ENCODE results near the gene GLIS1. TPM values are rescaled to one million over a fixed set of nuclear protein-coding genes. Genes with fewer than 3 reads are reported as not detected.

GLIS1 gene
- total RNA-seq, 1 experiment from 2014 or later: 0.39 TPM

- POLR2A ChIA-PET: no interaction called here
Measured at GRCh38 chr1:53729456-53730223, 9.3 kb downstream of the GLIS1 start.

More at GRCh38 chr1:53729456-53730223, 9.3 kb downstream of the GLIS1 start:
- DNase-seq (ENCODE audit: low read depth, low spot score) (no peak), ATAC-seq (no peak)
- H3K9me3 ChIP-seq (ENCODE audit: control insufficient read depth in 1 of 2, insufficient read depth in 1 of 2, low read depth in 1 of 2, low read length in 2 of 2): no peaks in the 10 kb centered on the region
- CTCF ChIA-PET: no interaction called here
- no peaks in the 10 kb centered on the region for H3K79me2 ChIP-seq (ENCODE audit: insufficient read depth, low read length)
- H3K4me3 ChIP-seq (replicated peaks in 1 of 2; ENCODE audit: low read depth in 1 of 2, low read length in 2 of 2): no peak overlapping the region
- H3K4me2 ChIP-seq (ENCODE audit: low read length): no peak overlapping the region
- no peaks in the 10 kb centered on the region for H4K20me1 ChIP-seq (ENCODE audit: insufficient read depth)
- no peaks in the 10 kb centered on the region for H3K36me3 ChIP-seq (ENCODE audit: control insufficient read depth in 1 of 2, insufficient read depth in 2 of 2, low read length in 2 of 2)
- BruUV-seq (replicated peaks): no TSS peak
- H3K4me1 ChIP-seq (ENCODE audit: control insufficient read depth in 1 of 2, insufficient read depth in 2 of 2, low read length in 2 of 2): no peaks in the 10 kb centered on the region
- H3K27ac ChIP-seq (ENCODE audit: low read depth, low read length): no peak overlapping the region
- H3K9me2 ChIP-seq (ENCODE audit: insufficient read depth): no peaks in the 10 kb centered on the region
- H2AFZ ChIP-seq (ENCODE audit: low read depth, low read length, poor library complexity, severe bottlenecking): no peak overlapping the region
- no peaks in the 10 kb centered on the region; the same call in 1 of the 2 replicates for H3K27me3 ChIP-seq (ENCODE audit: insufficient read depth, low read length)
- TF ChIP-seq SP1 (IDR thresholded peaks at IDR 0.05; ENCODE audit: low read depth) (no peak), SIN3A (IDR thresholded peaks at IDR 0.05; ENCODE audit: low read depth) (no peak), ZFX (IDR thresholded peaks at IDR 0.05) (no peak), ELF1 (IDR thresholded peaks at IDR 0.05; ENCODE audit: borderline replicate concordance, low read depth) (no peak), RAD21 (IDR thresholded peaks at IDR 0.05; ENCODE audit: low read depth) (no peak), EZH2 (IDR thresholded peaks at IDR 0.05) (no peak), ZNF274 (IDR thresholded peaks at IDR 0.05; ENCODE audit: low read depth, low read length) (no peak), TCF7L2 (IDR thresholded peaks at IDR 0.05; ENCODE audit: borderline replicate concordance, extremely low read depth, insufficient read depth, insufficient read length) (no peak), EGR1 (IDR thresholded peaks at IDR 0.05; ENCODE audit: low read depth) (no peak), JUND (IDR thresholded peaks at IDR 0.05) (no peak), ATF3 (IDR thresholded peaks at IDR 0.05) (no peak), POLR2AphosphoS5 (IDR thresholded peaks at IDR 0.05; ENCODE audit: low read depth, low read length) (no peak), REST (IDR thresholded peaks at IDR 0.05; ENCODE audit: low read depth) (no peak), CEBPB (IDR thresholded peaks at IDR 0.05; ENCODE audit: low read depth) (no peak), SRF (IDR thresholded peaks at IDR 0.05; ENCODE audit: low read depth) (no peak), YY1 (IDR thresholded peaks at IDR 0.05; ENCODE audit: extremely low read depth, insufficient replicate concordance, low read depth, low read length) (no peak)
- TF ChIP-seq, protein P1, sequence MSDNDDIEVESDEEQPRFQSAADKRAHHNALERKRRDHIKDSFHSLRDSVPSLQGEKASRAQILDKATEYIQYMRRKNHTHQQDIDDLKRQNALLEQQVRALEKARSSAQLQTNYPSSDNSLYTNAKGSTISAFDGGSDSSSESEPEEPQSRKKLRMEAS (IDR thresholded peaks at IDR 0.05): no peak
- TF ChIP-seq, protein P2, sequence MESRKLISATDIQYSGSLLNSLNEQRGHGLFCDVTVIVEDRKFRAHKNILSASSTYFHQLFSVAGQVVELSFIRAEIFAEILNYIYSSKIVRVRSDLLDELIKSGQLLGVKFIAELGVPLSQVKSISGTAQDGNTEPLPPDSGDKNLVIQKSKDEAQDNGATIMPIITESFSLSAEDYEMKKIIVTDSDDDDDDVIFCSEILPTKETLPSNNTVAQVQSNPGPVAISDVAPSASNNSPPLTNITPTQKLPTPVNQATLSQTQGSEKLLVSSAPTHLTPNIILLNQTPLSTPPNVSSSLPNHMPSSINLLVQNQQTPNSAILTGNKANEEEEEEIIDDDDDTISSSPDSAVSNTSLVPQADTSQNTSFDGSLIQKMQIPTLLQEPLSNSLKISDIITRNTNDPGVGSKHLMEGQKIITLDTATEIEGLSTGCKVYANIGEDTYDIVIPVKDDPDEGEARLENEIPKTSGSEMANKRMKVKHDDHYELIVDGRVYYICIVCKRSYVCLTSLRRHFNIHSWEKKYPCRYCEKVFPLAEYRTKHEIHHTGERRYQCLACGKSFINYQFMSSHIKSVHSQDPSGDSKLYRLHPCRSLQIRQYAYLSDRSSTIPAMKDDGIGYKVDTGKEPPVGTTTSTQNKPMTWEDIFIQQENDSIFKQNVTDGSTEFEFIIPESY (IDR thresholded peaks at IDR 0.05; ENCODE audit: extremely low read depth, insufficient replicate concordance, low read length): no peak
- intact Hi-C loops (cut with micrococcal nuclease): no loop called here
- RAD21 ChIA-PET (ENCODE audit: low non-redundant PET in 1 of 2, low total read pairs in 2 of 2, uncharacterized antibody in 2 of 2, unreplicated experiment in 2 of 2): no interaction called here
- no peak overlapping the region for H3K9ac ChIP-seq (ENCODE audit: low read length)
